Endothelial cell of umbilical vein (primary cell): ENCODE measurements around the gene TUBB4A. TPM values are rescaled to one million over a fixed set of nuclear protein-coding genes. Genes with fewer than 3 reads are reported as not detected.

Source experiments
- BruUV-seq: library from RNA; stranded (reverse); fragments of 400-500 nt; replicated peaks from 2 replicates; lab custom pipeline; 2021; lab: Mats Ljungman, UMichigan
- CTCF ChIA-PET: fragments of 300-600, 350-600 bp; sonication (Branson Sonifier 250); formaldehyde crosslinking; loops from one replicate; lab custom pipeline; 2021; ENCODE audit warnings: antibody characterized with exemption, inconsistent platforms; lab: Charles Lee
- POLR2A ChIA-PET: fragments of 300-600, 350-600 bp; sonication (Branson Sonifier 250); formaldehyde crosslinking; loops from one replicate; lab custom pipeline; 2021; ENCODE audit warnings: antibody characterized with exemption, inconsistent platforms; lab: Charles Lee
- DNase-seq: peaks from one replicate; pipeline ENCODE4 v3.0.0-alpha.2; 2011; ENCODE audit warnings: low read depth, low spot score
- FAIRE-seq: peaks from 2 replicates; lab custom pipeline; 2011; peaks lifted over from hg19 to GRCh38; lab: Jason Lieb, UNC
- H2AFZ ChIP-seq: 2 replicates; pipeline ENCODE4 v1.6.0; 2012; ENCODE audit warnings: low read depth, low read length, control low read depth, inconsistent platforms
- H3K27ac ChIP-seq: 2 replicates; pipeline ENCODE4 v1.5.1; 2011; ENCODE audit warnings: low read depth, mild to moderate bottlenecking, control low read depth, low read length, moderate library complexity; ENCODE audit not compliant: insufficient read depth
- H3K27me3 ChIP-seq, 2 experiments: 2 replicates each; pipeline versions ENCODE4 v1.6.0 to v1.6.1; 2011; ENCODE audit warnings: low read length in 2 of 2, mixed read lengths in 1 of 2; ENCODE audit not compliant: control insufficient read depth in 2 of 2, insufficient read depth in 2 of 2
- H3K36me3 ChIP-seq, 2 experiments: 2 replicates in 1 of 2; 3 replicates in 1 of 2; pipeline ENCODE4 v1.5.1; 2011; ENCODE audit warnings: low read length in 2 of 2, mild to moderate bottlenecking in 1 of 2, moderate library complexity in 1 of 2; ENCODE audit not compliant: control insufficient read depth in 2 of 2, insufficient read depth in 2 of 2; ENCODE audit errors: extremely low read depth in 1 of 2
- H3K4me1 ChIP-seq: 3 replicates; pipeline ENCODE4 v1.5.1; 2011; ENCODE audit warnings: mild to moderate bottlenecking, low read length; ENCODE audit not compliant: control insufficient read depth, insufficient read depth; ENCODE audit errors: extremely low read depth
- H3K4me2 ChIP-seq: 2 replicates; pipeline ENCODE4 v1.6.1; 2011; ENCODE audit warnings: low read length, control low read depth, mixed read lengths; ENCODE audit not compliant: insufficient read depth
- H3K4me3 ChIP-seq, 3 experiments: fragments of 200-600 bp in 1 of 3; sonication (generic), shearing (Covaris generic) in 1 of 3; replicated peaks in 1 of 3; 2 replicates each; pipeline ENCODE4 v1.5.1; 2011 to 2016; ENCODE audit warnings: control low read depth in 3 of 3, low read length in 3 of 3, mild to moderate bottlenecking in 2 of 3, inconsistent platforms in 1 of 3, low read depth in 1 of 3, moderate library complexity in 1 of 3; ENCODE audit not compliant: insufficient read depth in 1 of 3
- H3K79me2 ChIP-seq: 2 replicates; pipeline ENCODE4 v1.6.0; 2012; ENCODE audit warnings: low read length, inconsistent platforms; ENCODE audit not compliant: control insufficient read depth, insufficient read depth
- H3K9ac ChIP-seq: replicated peaks from 2 replicates; pipeline ENCODE3; 2011; ENCODE audit warnings: low read length, control low read depth; ENCODE audit not compliant: insufficient read depth; ENCODE audit errors: extremely low read depth
- H3K9me1 ChIP-seq: replicated peaks from 3 replicates; pipeline ENCODE4 v1.6.0; 2011; ENCODE audit warnings: mild to moderate bottlenecking, low read length; ENCODE audit not compliant: control insufficient read depth, insufficient read depth; ENCODE audit errors: extremely low read depth
- H3K9me3 ChIP-seq: replicated peaks from 2 replicates; pipeline ENCODE4 v1.5.1; 2012; ENCODE audit warnings: low read length, inconsistent platforms; ENCODE audit not compliant: control insufficient read depth, insufficient read depth
- H4K20me1 ChIP-seq: replicated peaks from 2 replicates; pipeline ENCODE3; 2011; ENCODE audit warnings: mild to moderate bottlenecking, low read length; ENCODE audit not compliant: control insufficient read depth, insufficient read depth; ENCODE audit errors: extremely low read depth
- CTCF ChIP-seq, 2 donors: IDR thresholded peaks; 1 replicate in 1 of 2; 2 replicates in 1 of 2; pipeline ENCODE4 v1.5.1; 2011; ENCODE audit warnings: low read length in 2 of 2, mild to moderate bottlenecking in 2 of 2, moderate library complexity in 2 of 2, control low read depth in 1 of 2, inconsistent platforms in 1 of 2, low read depth in 1 of 2; ENCODE audit not compliant: insufficient read depth in 1 of 2; ENCODE audit errors: extremely low read depth in 1 of 2
- EZH2 ChIP-seq: IDR thresholded peaks from 2 replicates; pipeline ENCODE4 v1.6.1; 2012; ENCODE audit warnings: borderline replicate concordance, low read depth, mild to moderate bottlenecking, moderate library complexity, low read length, inconsistent platforms; ENCODE audit not compliant: severe bottlenecking
- FOS ChIP-seq: IDR thresholded peaks from 2 replicates; pipeline ENCODE4 v1.6.1; 2011; ENCODE audit warnings: mild to moderate bottlenecking, low read length, moderate library complexity, borderline replicate concordance; ENCODE audit not compliant: insufficient read depth
- GATA2 ChIP-seq: IDR thresholded peaks from 2 replicates; pipeline ENCODE4 v1.7.0; 2011; ENCODE audit warnings: low read depth, mild to moderate bottlenecking, moderate library complexity, mixed read lengths, low read length; ENCODE audit not compliant: insufficient read length, insufficient read depth
- JUN ChIP-seq: IDR thresholded peaks from 2 replicates; pipeline ENCODE4 v1.6.1; 2011; ENCODE audit warnings: borderline replicate concordance, low read depth; ENCODE audit not compliant: insufficient read length, insufficient read depth
- MAX ChIP-seq: IDR thresholded peaks from 2 replicates; pipeline ENCODE4 v1.6.1; 2011; ENCODE audit not compliant: insufficient read depth, insufficient read length
- MYC ChIP-seq: IDR thresholded peaks from one replicate; pipeline ENCODE4 v1.6.1; 2011; ENCODE audit warnings: mild to moderate bottlenecking, low read depth, low read length
- POLR2A ChIP-seq: IDR thresholded peaks from 2 replicates; pipeline ENCODE4 v1.6.1; 2012; ENCODE audit warnings: low read depth, mild to moderate bottlenecking, control low read depth, low read length
- POLR2AphosphoS5 ChIP-seq: IDR thresholded peaks from 2 replicates; pipeline ENCODE4 v1.6.1; 2012; ENCODE audit warnings: low read depth, mild to moderate bottlenecking, control low read depth, low read length, moderate library complexity; ENCODE audit not compliant: insufficient read depth
- dilution Hi-C: fragments of 300-500 bp; cut with MboI; formaldehyde crosslinking; loops from one replicate; pipeline ENCODE4 v1.15.0; 2019; ENCODE audit warnings: low sequenced_read_pairs; ENCODE audit not compliant: extremely low pct_ligation_motif_present
- intact Hi-C: fragments of 100-400 bp; cut with micrococcal nuclease; formaldehyde crosslinking; loops from one replicate; pipeline ENCODE4 v1.10.0; 2022
- polyA plus RNA-seq, 4 experiments: library from polyadenylated mRNA; depleted of rRNA in 3 of 4; stranded (reverse) in 3 of 4; unstranded in 1 of 4; fragments of >200 nt; gene quantifications; 2 replicates each; pipeline versions ENCODE4 v1.2.1 to v1.2.3, GENCODE V29; 2011 to 2012; ENCODE audit warnings: missing spikeins in 1 of 4
- total RNA-seq: library from RNA; stranded (reverse); gene quantifications from 2 replicates; pipeline ENCODE4 v1.2.3, GENCODE V29; 2021

The TUBB4A gene
- total and polyA plus RNA-seq, 2 donors (not counting 3 experiments of a cell fraction or from before 2014, with no cell fraction given) = not detected

DNA sequence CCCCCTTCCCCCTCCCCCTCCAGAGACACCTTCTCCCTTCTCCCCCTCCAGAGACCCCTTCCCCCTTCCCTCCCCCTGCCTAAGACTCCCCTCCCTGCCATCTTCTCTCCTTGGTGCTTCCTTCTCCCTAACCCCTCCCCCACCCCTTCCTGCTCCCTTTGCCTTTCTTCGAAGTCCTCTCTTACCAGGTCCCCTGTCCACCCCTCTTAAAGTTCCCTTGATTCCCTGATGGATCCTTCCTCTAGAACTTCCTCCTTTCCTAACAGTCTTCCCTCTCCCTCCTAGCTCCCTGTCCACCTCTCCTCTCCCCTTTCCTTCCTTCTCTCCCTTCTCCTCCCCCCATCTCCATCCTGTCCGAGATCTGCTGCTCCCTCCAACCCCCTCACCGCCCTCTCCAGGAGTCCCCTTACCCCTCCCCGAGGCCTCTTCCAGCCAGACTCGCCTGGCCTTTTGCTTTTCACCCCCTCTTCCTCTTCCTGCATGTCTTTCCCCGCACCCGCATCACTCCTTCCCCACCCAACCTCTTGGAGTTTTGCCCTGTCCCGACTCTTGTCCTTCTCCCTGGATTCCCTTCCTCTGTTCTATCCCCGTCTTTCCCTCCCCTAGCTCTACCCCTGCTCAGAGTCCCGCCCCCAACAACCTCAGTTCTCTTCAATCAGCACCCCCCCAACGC, 31.8 kb upstream of the TUBB4A start:
- H3K27ac ChIP-seq = no peak overlapping the region
- DNase-seq = no peak
- H3K9me3 ChIP-seq = no peaks in the 10 kb centered on the region
- TF ChIP-seq MYC (no peak), CTCF (IDR thresholded peaks at IDR 0.05; ENCODE audit: extremely low read depth in 1 of 2, insufficient read depth in 1 of 2, low read depth in 1 of 2, low read length in 2 of 2) (no peak), EZH2 (no peak), MAX (no peak), FOS (no peak), GATA2 (no peak), POLR2AphosphoS5 (no peak), POLR2A (no peak), JUN (no peak)
- H3K4me1 ChIP-seq = peaks cover 4% of the 10 kb centered on the region
- H3K9ac ChIP-seq = no peak overlapping the region
- H2AFZ ChIP-seq = no peak overlapping the region
- FAIRE-seq = no peak
- no peaks in the 10 kb centered on the region for H3K36me3 ChIP-seq
- peaks cover 17 to 20% of the 10 kb centered on the region in 2 experiments for H3K27me3 ChIP-seq
- CTCF ChIA-PET = interaction anchor here (0.6 to 1.1 kb wide), 2 partner anchors 17 to 18 kb away, joined by 3 read pairs; no protein-coding TSS in a partner anchor
- no peaks in the 10 kb centered on the region for H4K20me1 ChIP-seq
- no peak overlapping the region for H3K4me3 ChIP-seq
- intact Hi-C loops (loop anchor here (5.0 kb wide), 1 partner anchor 203 kb away; the partner anchor contains the start of genes GPR108 and TRIP10), dilution Hi-C loops (no loop called here)
- BruUV-seq = no TSS peak
- H3K79me2 ChIP-seq = no peaks in the 10 kb centered on the region
- no peaks in the 10 kb centered on the region for H3K9me1 ChIP-seq
- H3K4me2 ChIP-seq = no peak overlapping the region
- POLR2A ChIA-PET = no interaction called here
